ENCODE data around the gene FSTL5.

- TF ChIP-seq CTCF (IDR thresholded peaks at IDR 0.05) (no peak), POLR2A (IDR thresholded peaks at IDR 0.05) (no peak)
Observed at GRCh38 chr4:161359491-161359890, 804.3 kb downstream of the FSTL5 start.

All from esophagus squamous epithelium (tissue), 4 donors.